HEK293 (cell line): ENCODE measurements around the gene CYS1.
A peak's percentile ranks its signal among the peaks of the same experiment; 100 is the strongest.

Source experiments
- CTCF ChIA-PET: fragments of 350-600 bp; formaldehyde crosslinking; extraction: SDS; loops from one replicate; lab custom pipeline; 2021; ENCODE audit warnings: antibody characterized with exemption; lab: Yijun Ruan, JAX
- POLR2A ChIA-PET: fragments of 300-600 bp; formaldehyde crosslinking; extraction: SDS; loops from one replicate; lab custom pipeline; 2020; ENCODE audit warnings: antibody characterized with exemption, inconsistent platforms; lab: Yijun Ruan, JAX
- H3K27ac ChIP-seq: fragments of 200-500 bp; sonication (Bioruptor generic); 2 replicates; pipeline ENCODE4 v1.5.1; 2014; ENCODE audit warnings: low read depth, low read length, control low read depth, inconsistent platforms; ENCODE audit errors: extremely low read depth
- H3K36me3 ChIP-seq, 2 experiments: fragments of 200-500 bp in 1 of 2; sonication (Bioruptor generic) in 1 of 2; 1 replicate in 1 of 2; 2 replicates in 1 of 2; pipeline ENCODE4 v1.5.1; 2014 to 2017; ENCODE audit warnings: inconsistent platforms in 2 of 2, low read length in 2 of 2; ENCODE audit not compliant: control insufficient read depth in 2 of 2, insufficient read depth in 1 of 2
- H3K4me1 ChIP-seq: fragments of 200-500 bp; sonication (Bioruptor generic); 2 replicates; pipeline ENCODE4 v1.5.1; 2014; ENCODE audit warnings: mild to moderate bottlenecking, low read length, inconsistent platforms; ENCODE audit not compliant: control insufficient read depth, insufficient read depth
- H3K4me3 ChIP-seq: 2 replicates; pipeline ENCODE4 v1.5.1; 2011; ENCODE audit warnings: low read depth, mild to moderate bottlenecking, control low read depth, low read length, moderate library complexity
- H3K9me3 ChIP-seq: fragments of 200-500 bp; sonication (Bioruptor generic); 2 replicates; pipeline ENCODE4 v1.5.1; 2014; ENCODE audit warnings: low read depth, low read length, inconsistent platforms; ENCODE audit not compliant: control insufficient read depth, insufficient read depth
- HOXD13 ChIP-seq: sonication (generic); formaldehyde crosslinking; IDR thresholded peaks from 2 replicates; pipeline ENCODE4 v1.8.0; 2022; ENCODE audit warnings: missing genetic modification reagents, borderline replicate concordance
- PRDM10 ChIP-seq: fragments of 450-650 bp; formaldehyde crosslinking; IDR thresholded peaks from 2 replicates; pipeline ENCODE4 v1.5.1; 2016; ENCODE audit warnings: missing biosample characterization, missing genetic modification characterization
- SALL2 ChIP-seq: fragments of 450-650 bp; formaldehyde crosslinking; IDR thresholded peaks from 2 replicates; pipeline ENCODE4 v1.5.0; 2017; ENCODE audit warnings: missing biosample characterization, mild to moderate bottlenecking, missing genetic modification characterization, borderline replicate concordance
- YY2 ChIP-seq: fragments of 450-650 bp; formaldehyde crosslinking; IDR thresholded peaks from 2 replicates; pipeline ENCODE4 v1.5.1; 2016; ENCODE audit warnings: missing biosample characterization, missing genetic modification characterization
- ZFP41 ChIP-seq: fragments of 450-650 bp; formaldehyde crosslinking; IDR thresholded peaks from 2 replicates; pipeline ENCODE4 v1.5.1; 2016; ENCODE audit warnings: missing biosample characterization, missing genetic modification characterization, borderline replicate concordance
- ZNF175 ChIP-seq: fragments of 450-650 bp; formaldehyde crosslinking; IDR thresholded peaks from 2 replicates; pipeline ENCODE4 v1.5.1; 2016; ENCODE audit warnings: missing biosample characterization, missing genetic modification characterization
- ZNF221 ChIP-seq: fragments of 450-650 bp; formaldehyde crosslinking; IDR thresholded peaks from 2 replicates; pipeline ENCODE4 v1.5.1; 2017; ENCODE audit warnings: missing biosample characterization, missing genetic modification characterization, borderline replicate concordance
- ZNF26 ChIP-seq: fragments of 450-650 bp; formaldehyde crosslinking; IDR thresholded peaks from 2 replicates; pipeline ENCODE4 v1.5.1; 2016; ENCODE audit warnings: missing biosample characterization, missing genetic modification characterization
- ZNF280C ChIP-seq: fragments of 450-650 bp; formaldehyde crosslinking; IDR thresholded peaks from 2 replicates; pipeline ENCODE4 v1.5.1; 2016; ENCODE audit warnings: missing biosample characterization, missing genetic modification characterization
- ZNF292 ChIP-seq: fragments of 450-650 bp; formaldehyde crosslinking; IDR thresholded peaks from 2 replicates; pipeline ENCODE4 v1.5.1; 2016; ENCODE audit warnings: low read depth, missing biosample characterization, missing genetic modification characterization, borderline replicate concordance
- ZNF561 ChIP-seq: fragments of 450-650 bp; IDR thresholded peaks from 2 replicates; pipeline ENCODE4 v1.5.1; 2018; ENCODE audit warnings: missing biosample characterization, missing genetic modification characterization, borderline replicate concordance
- ZNF624 ChIP-seq: fragments of 450-650 bp; formaldehyde crosslinking; IDR thresholded peaks from 2 replicates; pipeline ENCODE4 v1.5.1; 2017; ENCODE audit warnings: missing biosample characterization, missing genetic modification characterization
- ZNF701 ChIP-seq: fragments of 450-650 bp; formaldehyde crosslinking; IDR thresholded peaks from 2 replicates; pipeline ENCODE4 v1.5.1; 2016; ENCODE audit warnings: missing biosample characterization, missing genetic modification characterization

Gene CYS1

GRCh38 chr2:10019602-10020400, 60.4 kb downstream of the CYS1 start:
- CTCF ChIA-PET = interaction anchor here (1.0 kb wide), 1 partner anchor 223 kb away, joined by 3 read pairs; no protein-coding TSS in a partner anchor
- Histone ChIP-seq H3K4me1 (no peaks in the 10 kb centered on the region), H3K27ac (no peak overlapping the region), H3K4me3 (no peak overlapping the region), H3K9me3 (no peaks in the 10 kb centered on the region), H3K36me3 (no peaks in the 10 kb centered on the region)
- TF ChIP-seq ZNF292 (tag by site-specific recombination) = no peak
- POLR2A ChIA-PET = interaction anchor here (1.0 kb wide), 1 partner anchor 38 kb away, joined by 3 read pairs; no protein-coding TSS in a partner anchor

GRCh38 chr2:10019174-10019573, 61.0 kb downstream of the CYS1 start:
- Histone ChIP-seq H3K27ac (no peak overlapping the region), H3K4me1 (no peaks in the 10 kb centered on the region), H3K36me3 (no peaks in the 10 kb centered on the region), H3K4me3 (no peak overlapping the region), H3K9me3 (no peaks in the 10 kb centered on the region)
- ChIA-PET POLR2A (no interaction called here), CTCF (interaction anchor here (0.6 to 1.0 kb wide), 2 partner anchors 223 to 547 kb away, joined by 3 read pairs; no protein-coding TSS in a partner anchor)
- TF ChIP-seq YY2 (no peak), HOXD13 (CRISPR knock-in tag) (peak; percentile 60; the same call in 1 of the 2 replicates)

- POLR2A ChIA-PET = no interaction called here
- H3K4me3 ChIP-seq = no peak overlapping the region
- no peaks in the 10 kb centered on the region for H3K4me1 ChIP-seq
- H3K9me3 ChIP-seq = no peaks in the 10 kb centered on the region
- TF ChIP-seq ZNF280C (tag by site-specific recombination) (no peak), ZNF26 (tag by site-specific recombination) (peak; percentile 93)
- CTCF ChIA-PET = interaction anchor here (1.4 kb wide), 1 partner anchor 33 kb away, joined by 4 read pairs; no protein-coding TSS in a partner anchor
- no peak overlapping the region for H3K27ac ChIP-seq
- no peaks in the 10 kb centered on the region for H3K36me3 ChIP-seq
These were observed 62.8 kb downstream of the CYS1 start for GRCh38 chr2:10017313-10017941.

GRCh38 chr2:10016802-10017258, 63.4 kb downstream of the CYS1 start:
- ChIA-PET CTCF (interaction anchor here (0.9 kb wide), 1 partner anchor 33 kb away, joined by 3 read pairs; no protein-coding TSS in a partner anchor), POLR2A (no interaction called here)
- no peaks in the 10 kb centered on the region for H3K4me1 ChIP-seq
- no peak overlapping the region for H3K27ac ChIP-seq
- no peak overlapping the region for H3K4me3 ChIP-seq
- no peaks in the 10 kb centered on the region for H3K36me3 ChIP-seq
- no peaks in the 10 kb centered on the region for H3K9me3 ChIP-seq
- no peak for TF ChIP-seq ZNF624 (tag by site-specific recombination)
- TF ChIP-seq SALL2 (tag by site-specific recombination) = no peak
- no peak for TF ChIP-seq ZNF701 (tag by site-specific recombination)
- TF ChIP-seq PRDM10 = no peak
- no peak for TF ChIP-seq ZNF561 (tag by site-specific recombination)
- no peak for TF ChIP-seq ZNF221
- TF ChIP-seq ZNF175 (tag by site-specific recombination) = no peak
- TF ChIP-seq ZFP41 (tag by site-specific recombination) = no peak
